Hepatocyte (in vitro differentiated cells): ENCODE measurements around the gene ZNF687. TPM values are rescaled to one million over a fixed set of nuclear protein-coding genes. Genes with fewer than 3 reads are reported as not detected.
A peak's percentile ranks its signal among the peaks of the same experiment; 100 is the strongest.

Experiments
- DNase-seq: peaks from one replicate; pipeline ENCODE4 v3.0.0-alpha.2; 2016; ENCODE audit warnings: low spot score
- H2AFZ ChIP-seq: fragments of 200-600 bp; sonication (generic); 2 replicates; pipeline ENCODE4 v1.6.0; 2016; ENCODE audit warnings: antibody characterized with exemption, mild to moderate bottlenecking
- H3K27ac ChIP-seq: fragments of 200-600 bp; sonication (generic); 2 replicates; pipeline ENCODE4 v1.5.1; 2016; ENCODE audit warnings: mild to moderate bottlenecking
- H3K27me3 ChIP-seq: fragments of 200-600 bp; sonication (generic); 2 replicates; pipeline ENCODE4 v1.6.1; 2016
- H3K36me3 ChIP-seq: fragments of 200-600 bp; sonication (generic); replicated peaks from 2 replicates; pipeline ENCODE4 v1.5.1; 2016; ENCODE audit warnings: low read depth; ENCODE audit not compliant: insufficient read depth
- H3K4me1 ChIP-seq: fragments of 200-600 bp; sonication (generic); 2 replicates; pipeline ENCODE4 v1.5.1; 2016; ENCODE audit warnings: mild to moderate bottlenecking, moderate library complexity; ENCODE audit not compliant: insufficient read depth
- H3K4me2 ChIP-seq: fragments of 200-600 bp; sonication (generic); 2 replicates; pipeline ENCODE4 v1.6.0; 2016
- H3K4me3 ChIP-seq: fragments of 200-600 bp; sonication (generic); 2 replicates; pipeline ENCODE4 v1.5.1; 2016; ENCODE audit warnings: mild to moderate bottlenecking
- H3K79me2 ChIP-seq: fragments of 200-600 bp; sonication (generic); 2 replicates; pipeline ENCODE4 v1.6.0; 2017; ENCODE audit warnings: mild to moderate bottlenecking
- H3K9me2 ChIP-seq: fragments of 200-600 bp; sonication (generic); replicated peaks from 2 replicates; pipeline ENCODE4 v1.6.0; 2017; ENCODE audit warnings: mild to moderate bottlenecking; ENCODE audit not compliant: insufficient read depth
- H3K9me3 ChIP-seq: fragments of 200-600 bp; sonication (generic); 2 replicates; pipeline ENCODE4 v1.5.1; 2016; ENCODE audit warnings: low read depth, mild to moderate bottlenecking
- H4K20me1 ChIP-seq: fragments of 200-600 bp; sonication (generic); 2 replicates; pipeline ENCODE4 v1.6.0; 2016; ENCODE audit warnings: mild to moderate bottlenecking; ENCODE audit not compliant: insufficient read depth, poor library complexity, severe bottlenecking
- CTCF ChIP-seq: fragments of 200-600 bp; sonication (generic); IDR thresholded peaks from 2 replicates; pipeline ENCODE4 v1.5.1; 2016; ENCODE audit warnings: antibody characterized with exemption, mild to moderate bottlenecking; ENCODE audit not compliant: poor library complexity
- EZH2 ChIP-seq: fragments of 200-600 bp; sonication (generic); IDR thresholded peaks from 2 replicates; pipeline ENCODE4 v1.6.1; 2016; ENCODE audit warnings: antibody characterized with exemption, mild to moderate bottlenecking, borderline replicate concordance
- EZH2phosphoT487 ChIP-seq: fragments of 200-600 bp; sonication (generic); IDR thresholded peaks from one replicate; pipeline ENCODE4 v1.6.1; 2018; ENCODE audit warnings: antibody characterized with exemption, mild to moderate bottlenecking, low read depth, moderate library complexity; ENCODE audit not compliant: unreplicated experiment, severe bottlenecking
- WGBS: methylation state at CpG from one replicate; pipeline ENCODE4 v1.1.6; 2016; ENCODE audit warnings: low lambda C conversion rate; ENCODE audit errors: missing lambda C conversion rate; 5-methylcytosine and 5-hydroxymethylcytosine counted together
- polyA plus RNA-seq: library from polyadenylated mRNA; unstranded; fragments of >200 nt; fragmentation: Nextera tagmentation; extraction: Ambion mirVana; gene quantifications from 2 replicates; pipeline ENCODE4 v1.2.1, GENCODE V29; 2016
- total RNA-seq: library from RNA; depleted of rRNA; stranded (reverse); fragments of >200 nt; gene quantifications from 2 replicates; pipeline ENCODE4 v1.2.3, GENCODE V29; 2014

ZNF687 gene
- total and polyA plus RNA-seq, 2 experiments from 2014 or later, result 3.6 to 19.9 TPM

DNA sequence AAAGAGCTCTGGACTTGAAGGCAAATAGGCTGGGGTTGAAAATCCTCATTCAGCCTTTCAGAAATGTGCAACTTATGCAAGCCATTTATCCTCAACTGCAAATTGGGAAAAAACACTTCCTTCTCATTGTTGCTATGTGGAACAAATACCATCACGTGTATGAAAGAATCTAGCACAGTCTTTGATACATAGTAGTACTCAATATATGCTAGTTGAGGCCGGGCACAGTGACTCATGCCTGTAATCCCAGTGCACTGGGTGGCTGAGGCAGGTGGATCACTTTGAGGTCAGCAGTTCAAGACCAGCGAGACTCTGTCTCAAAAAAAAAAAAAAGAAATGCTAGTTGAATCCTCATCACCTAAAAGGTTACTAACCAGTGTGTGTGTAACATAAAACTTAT, 36.9 kb downstream of the ZNF687 start:
- Histone ChIP-seq H3K27me3 (no peaks in the 10 kb centered on the region), H3K4me1 (peaks cover 8% of the 10 kb centered on the region), H3K9me2 (no peaks in the 10 kb centered on the region), H3K4me2 (no peak overlapping the region), H3K36me3 (no peaks in the 10 kb centered on the region), H2AFZ (no peak overlapping the region), H3K9me3 (no peaks in the 10 kb centered on the region), H3K27ac (no peak overlapping the region), H3K79me2 (peaks cover 61% of the 10 kb centered on the region), H3K4me3 (no peak overlapping the region), H4K20me1 (no peaks in the 10 kb centered on the region)
- 90% methylated on average over 3 of the region's 3 CpGs for WGBS
- TF ChIP-seq CTCF (no peak), EZH2phosphoT487 (no peak), EZH2 (no peak)
- no peak for DNase-seq

DNA sequence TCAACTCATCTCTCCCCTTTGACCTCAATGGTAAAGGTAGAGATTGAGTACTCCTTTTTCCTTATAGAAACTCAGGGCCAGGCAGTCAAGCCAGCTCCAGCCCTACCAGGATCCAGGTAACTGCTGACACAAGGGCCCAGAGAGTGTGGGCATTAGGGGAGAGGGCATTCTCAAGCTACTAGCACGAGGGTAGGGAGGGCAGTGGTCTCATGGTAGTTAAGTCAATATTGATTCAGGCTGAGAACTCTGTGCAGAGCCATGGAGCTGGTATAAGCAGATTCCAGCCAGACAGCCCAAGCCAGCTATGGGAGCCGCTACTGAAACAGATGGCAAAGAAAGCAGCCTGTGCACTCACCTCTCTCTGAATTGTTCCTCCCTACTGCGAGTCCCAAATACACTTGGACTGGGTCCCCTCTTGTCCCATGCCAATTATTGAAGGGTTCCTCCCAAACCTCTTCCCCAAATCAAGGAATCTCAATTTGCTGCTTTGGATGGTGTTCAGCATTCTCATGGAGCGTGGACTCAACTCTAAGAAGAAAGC, 42.4 kb downstream of the ZNF687 start:
- Histone ChIP-seq H3K4me2 (no peak overlapping the region), H4K20me1 (no peaks in the 10 kb centered on the region), H3K4me3 (no peak overlapping the region), H3K9me3 (no peaks in the 10 kb centered on the region), H2AFZ (no peak overlapping the region), H3K36me3 (no peaks in the 10 kb centered on the region), H3K9me2 (no peaks in the 10 kb centered on the region), H3K79me2 (peaks cover 71% of the 10 kb centered on the region), H3K27me3 (no peaks in the 10 kb centered on the region), H3K27ac (no peak overlapping the region), H3K4me1 (peaks cover 18% of the 10 kb centered on the region)
- no peak for DNase-seq
- TF ChIP-seq CTCF (no peak), EZH2 (no peak), EZH2phosphoT487 (no peak)
- WGBS, result 88% methylated on average over 4 of the region's 4 CpGs

- no peaks in the 10 kb centered on the region for H3K27me3 ChIP-seq
- no peak overlapping the region for H3K4me3 ChIP-seq
- H4K20me1 ChIP-seq, result no peaks in the 10 kb centered on the region
- DNase-seq, result no peak
- H3K36me3 ChIP-seq, result no peaks in the 10 kb centered on the region
- H3K79me2 ChIP-seq, result peaks cover 66% of the 10 kb centered on the region
- no peaks in the 10 kb centered on the region for H3K9me3 ChIP-seq
- no peaks in the 10 kb centered on the region for H3K9me2 ChIP-seq
- TF ChIP-seq CTCF, result no peak
- no peak for TF ChIP-seq EZH2
- no peak for TF ChIP-seq EZH2phosphoT487
- 88% methylated on average over 7 of the region's 7 CpGs for WGBS
- peaks cover 18% of the 10 kb centered on the region for H3K4me1 ChIP-seq
- H3K4me2 ChIP-seq, result peak overlapping the region; percentile 79
- H2AFZ ChIP-seq, result no peak overlapping the region
- H3K27ac ChIP-seq, result peak overlapping the region; percentile 96
These were observed 43.1 kb downstream of the ZNF687 start for GRCh38 chr1:151325231-151325630.
